Left forelimb (tissue), 1 donor: ENCODE results near the gene CDC45.
"Not testable (repeated sequence)": the region's sequence is repeated elsewhere in the genome, so short reads cannot be mapped to it uniquely, and the experiment has no call there.

ENCODE experiments used
- DNase-seq: peaks from one replicate; pipeline ENCODE4 v3.0.0-alpha.2; 2018; ENCODE audit warnings: low spot score

Gene CDC45

DNA sequence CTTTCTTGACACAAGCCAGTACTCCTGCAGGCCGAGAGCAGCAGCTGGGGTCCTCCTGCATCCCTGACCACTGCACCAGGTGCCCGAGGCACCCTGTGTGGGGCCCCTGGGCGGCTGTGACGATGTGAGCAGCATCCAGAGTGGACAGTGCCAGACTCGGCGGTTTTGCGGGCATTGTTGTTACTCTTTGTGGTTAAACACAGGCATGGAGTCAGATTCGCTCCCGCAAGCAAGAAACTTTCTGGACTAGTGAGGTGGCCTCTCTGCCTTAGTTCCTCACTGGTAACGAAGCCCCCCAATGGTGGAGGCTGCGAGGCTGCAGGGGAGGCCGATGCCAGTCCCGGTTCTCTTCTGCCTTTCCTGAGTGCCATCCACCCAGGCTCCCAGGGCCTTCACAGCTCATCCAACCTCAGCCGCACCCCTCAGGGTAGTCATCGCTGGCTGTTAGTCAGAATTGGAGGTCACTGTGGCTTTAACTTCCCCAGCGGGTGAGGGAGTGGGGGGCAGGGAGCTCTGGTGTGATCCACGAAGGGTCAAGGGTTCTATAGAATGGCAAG, 48.2 kb downstream of the CDC45 start:
- no peak for DNase-seq

DNA sequence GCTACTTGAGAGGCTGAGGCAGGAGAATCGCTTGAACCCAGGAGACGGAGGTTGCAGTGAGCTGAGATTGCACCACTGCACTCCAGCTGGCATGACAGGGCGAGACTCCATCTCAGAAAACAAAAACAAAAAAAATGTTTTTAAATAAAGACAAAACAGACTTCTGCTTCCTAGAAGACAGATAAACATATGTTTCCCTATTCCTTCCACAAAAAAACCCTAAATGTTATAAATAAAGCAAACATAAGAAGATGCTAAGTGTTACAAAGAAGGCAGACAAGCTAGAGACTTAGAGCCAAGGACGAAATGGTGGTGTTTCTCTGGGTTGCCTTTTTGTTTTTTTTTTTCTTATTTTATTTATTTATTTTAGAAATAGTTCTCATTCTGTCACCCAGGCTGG, 50.1 kb downstream of the CDC45 start:
- DNase-seq, result no peak

- no peak for DNase-seq
Observed at GRCh38 chr22:19530751-19531150, 51.0 kb downstream of the CDC45 start.

GRCh38 chr22:19531327-19531726, 51.6 kb downstream of the CDC45 start:
- DNase-seq, result not testable (repeated sequence)

- no peak for DNase-seq
Observed at GRCh38 chr22:19533049-19533626, 53.4 kb downstream of the CDC45 start.

GRCh38 chr22:19533857-19534256, 54.1 kb downstream of the CDC45 start:
- no peak for DNase-seq

GRCh38 chr22:19535001-19535400, 55.3 kb downstream of the CDC45 start:
- DNase-seq, result no peak

DNA sequence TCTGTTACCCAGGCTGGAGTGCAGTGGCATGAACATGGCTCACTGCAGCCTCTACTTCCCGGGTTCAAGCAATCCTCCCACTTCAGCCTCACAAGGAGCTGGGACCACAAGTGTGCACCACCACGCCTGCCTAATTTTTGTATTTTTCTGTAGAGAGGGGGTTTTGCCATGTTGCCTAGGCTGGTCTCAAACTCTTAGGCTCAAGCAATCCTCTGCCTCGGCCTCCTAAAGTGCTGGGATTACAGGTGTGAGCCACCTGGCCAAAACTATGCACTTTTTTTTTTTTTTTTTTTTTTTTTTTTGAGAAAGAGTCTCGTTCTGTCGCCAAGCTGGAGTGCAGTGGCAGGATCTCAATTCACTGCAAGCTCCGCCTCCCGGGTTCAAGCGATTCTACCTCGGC, 56.8 kb downstream of the CDC45 start:
- no peak for DNase-seq

DNA sequence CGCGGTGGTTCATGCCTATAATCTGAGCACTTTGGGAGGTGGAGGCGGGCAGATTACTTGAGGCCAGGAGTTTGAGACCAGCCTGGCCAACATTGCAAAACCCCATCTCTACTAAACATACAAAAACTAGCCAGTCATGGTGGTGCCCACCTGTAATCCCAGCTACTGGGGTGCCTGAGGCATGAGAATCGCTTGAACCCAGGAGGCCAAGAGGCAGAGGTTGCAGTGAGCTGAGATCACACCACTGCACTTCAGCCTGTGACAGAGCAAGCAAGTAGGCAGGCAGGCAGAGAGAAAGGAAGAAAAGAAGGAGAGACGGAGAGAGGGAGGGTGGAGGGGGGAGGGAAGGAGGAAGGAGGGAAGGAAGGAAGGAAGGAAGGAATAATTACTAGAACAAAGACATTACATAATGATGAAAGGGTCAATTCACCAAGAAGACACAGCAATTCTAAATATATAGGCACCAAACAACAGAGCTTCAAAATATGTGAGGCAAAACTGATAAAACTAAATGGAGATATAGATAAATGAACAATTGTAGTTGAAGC, 58.3 kb downstream of the CDC45 start:
- DNase-seq, result no peak

DNA sequence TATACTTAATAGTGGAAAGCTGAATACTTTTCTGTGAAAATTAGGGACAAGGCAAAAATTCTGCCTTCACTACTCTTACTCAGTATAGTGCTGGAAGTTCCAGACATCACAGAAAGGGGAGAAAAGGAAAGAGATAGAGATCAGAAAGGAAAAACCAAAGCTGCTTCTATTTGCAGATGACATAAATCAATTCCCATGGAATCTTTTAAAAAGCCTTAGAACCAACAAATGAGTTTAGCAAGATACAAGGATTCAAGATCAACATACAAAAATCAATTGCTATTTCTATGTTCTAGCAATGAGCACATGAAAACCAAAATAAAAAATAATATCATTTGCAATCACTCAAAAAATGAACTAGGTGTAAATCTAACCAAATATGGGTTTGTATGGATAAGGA, 60.7 kb downstream of the CDC45 start:
- no peak for DNase-seq

GRCh38 chr22:19543970-19544708, 64.4 kb downstream of the CDC45 start:
- no peak for DNase-seq

GRCh38 chr22:19545935-19546207, 66.2 kb downstream of the CDC45 start:
- DNase-seq, result no peak

DNA sequence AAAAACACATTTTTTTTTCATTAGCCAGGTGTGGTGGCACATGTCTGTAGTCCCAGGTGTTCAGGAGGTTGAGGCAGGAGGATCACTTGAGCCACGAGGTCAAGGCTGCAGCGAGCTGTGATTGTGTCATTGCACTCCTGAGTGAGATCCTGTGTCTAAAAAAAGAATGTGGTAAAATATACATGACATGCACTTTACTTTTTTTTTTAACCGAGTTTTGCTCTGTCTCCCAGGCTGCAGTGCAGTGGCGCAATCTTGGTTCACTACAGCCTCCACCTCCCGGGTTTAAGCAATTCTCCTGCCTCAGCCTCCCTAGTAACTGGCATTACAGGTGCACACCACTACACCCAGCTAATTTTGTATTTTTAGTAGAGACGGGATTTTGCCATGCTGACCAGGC, 67.0 kb downstream of the CDC45 start:
- no peak for DNase-seq

DNA sequence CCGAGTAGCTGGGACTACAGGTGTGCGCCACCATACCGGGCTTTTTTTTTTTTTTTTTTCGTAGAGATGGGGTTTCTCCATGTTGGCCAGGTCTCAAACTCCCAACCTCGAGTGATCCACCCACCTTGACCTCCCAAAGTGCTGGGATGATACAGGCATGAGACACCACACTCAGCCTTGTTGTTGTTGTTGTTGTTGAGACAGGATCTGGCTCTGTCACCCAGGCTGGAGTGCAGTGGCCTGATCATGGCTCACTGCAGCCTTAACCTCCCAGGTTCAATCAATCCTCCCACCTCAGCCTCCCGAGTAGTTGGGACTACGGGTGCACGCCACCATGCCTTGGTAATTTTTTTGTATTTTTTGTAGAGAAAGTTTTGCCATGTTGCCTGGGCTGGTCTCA, 67.9 kb downstream of the CDC45 start:
- no peak for DNase-seq

DNA sequence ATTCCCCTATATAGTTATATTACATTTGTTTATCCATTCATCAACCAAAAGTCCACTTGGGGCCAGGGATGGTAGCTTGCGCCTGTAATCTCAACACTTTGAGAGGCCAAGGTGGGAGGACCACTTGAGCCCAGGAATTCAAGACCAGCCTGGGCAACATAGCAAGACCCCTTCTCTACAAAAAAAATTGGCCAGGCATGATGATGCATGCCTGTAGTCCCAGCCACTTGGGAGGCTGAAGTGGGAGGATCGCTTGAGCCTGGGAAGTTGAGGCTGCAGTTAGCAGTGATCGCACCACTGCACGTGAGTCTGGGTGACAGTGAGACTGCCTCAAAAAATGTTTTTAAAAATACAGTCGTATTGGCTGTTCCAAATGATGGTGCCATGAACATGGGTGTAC, 68.7 kb downstream of the CDC45 start:
- not testable (repeated sequence) for DNase-seq

GRCh38 chr22:19548964-19549363, 69.2 kb downstream of the CDC45 start:
- DNase-seq, result no peak

DNA sequence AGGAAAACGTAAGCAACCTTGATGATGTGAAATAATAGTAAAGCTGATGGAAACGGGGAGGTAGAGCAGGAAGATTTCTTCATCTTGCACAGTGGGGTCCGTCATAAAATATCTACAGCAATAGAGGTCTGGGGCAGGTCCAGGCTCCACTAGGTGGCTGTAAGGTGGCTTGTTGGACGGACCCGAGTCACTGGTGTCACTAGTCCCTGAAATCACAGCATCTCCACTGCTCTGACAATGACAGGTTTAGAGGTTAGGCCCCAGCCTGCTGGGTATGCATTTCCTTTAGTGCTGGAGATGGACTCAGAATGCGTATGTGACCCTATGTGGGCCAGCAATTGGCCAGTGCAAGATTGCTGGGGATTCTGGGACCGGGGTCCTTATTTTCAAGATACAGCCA, 69.7 kb downstream of the CDC45 start:
- no peak for DNase-seq

- no peak for DNase-seq
Observed at GRCh38 chr22:19550382-19550781, 70.7 kb downstream of the CDC45 start.

GRCh38 chr22:19553201-19553600, 73.5 kb downstream of the CDC45 start:
- DNase-seq, result no peak

DNA sequence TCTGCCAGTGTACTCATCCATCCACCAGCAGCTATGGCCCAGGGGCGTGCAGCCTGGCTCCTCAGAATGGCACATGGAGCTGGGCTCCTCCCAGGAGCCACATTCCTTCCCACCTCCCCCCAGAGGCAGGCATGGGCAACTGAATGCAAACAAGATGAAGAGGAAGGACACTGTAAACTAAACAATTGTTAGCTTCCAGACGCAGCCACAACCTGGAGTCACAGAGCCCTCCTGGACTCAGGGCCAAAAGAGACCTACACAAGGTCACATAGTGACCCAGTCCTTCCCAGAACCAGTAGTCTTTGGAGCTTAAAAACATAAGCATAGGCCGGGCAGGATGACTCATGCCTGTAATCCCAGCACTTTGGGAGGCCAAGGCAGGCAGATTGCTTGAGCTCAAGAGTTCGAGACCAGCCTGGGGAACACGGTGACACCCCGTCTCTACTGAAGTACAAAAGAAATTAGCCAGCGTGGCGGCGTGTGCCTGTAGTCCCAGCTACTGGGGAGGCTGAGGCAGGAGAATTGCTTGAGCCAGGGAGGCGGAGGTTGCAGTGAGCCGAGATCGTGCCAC, 75.2 kb downstream of the CDC45 start:
- DNase-seq, result no peak

GRCh38 chr22:19555651-19556050, 75.9 kb downstream of the CDC45 start:
- DNase-seq, result no peak

- DNase-seq, result no peak
Observed at GRCh38 chr22:19556963-19557545, 77.3 kb downstream of the CDC45 start.

- DNase-seq, result no peak
Observed at GRCh38 chr22:19559324-19559811, 79.6 kb downstream of the CDC45 start.
